ENCODE results near the gene UBTD1. TPM values are rescaled to one million over a fixed set of nuclear protein-coding genes. Genes with fewer than 3 reads are reported as not detected.
"Not testable (repeated sequence)": the region's sequence is repeated elsewhere in the genome, so short reads cannot be mapped to it uniquely, and the experiment has no call there.

Gene UBTD1
- polyA plus RNA-seq, 1 donor from 2014 or later: 3.3 TPM

DNA sequence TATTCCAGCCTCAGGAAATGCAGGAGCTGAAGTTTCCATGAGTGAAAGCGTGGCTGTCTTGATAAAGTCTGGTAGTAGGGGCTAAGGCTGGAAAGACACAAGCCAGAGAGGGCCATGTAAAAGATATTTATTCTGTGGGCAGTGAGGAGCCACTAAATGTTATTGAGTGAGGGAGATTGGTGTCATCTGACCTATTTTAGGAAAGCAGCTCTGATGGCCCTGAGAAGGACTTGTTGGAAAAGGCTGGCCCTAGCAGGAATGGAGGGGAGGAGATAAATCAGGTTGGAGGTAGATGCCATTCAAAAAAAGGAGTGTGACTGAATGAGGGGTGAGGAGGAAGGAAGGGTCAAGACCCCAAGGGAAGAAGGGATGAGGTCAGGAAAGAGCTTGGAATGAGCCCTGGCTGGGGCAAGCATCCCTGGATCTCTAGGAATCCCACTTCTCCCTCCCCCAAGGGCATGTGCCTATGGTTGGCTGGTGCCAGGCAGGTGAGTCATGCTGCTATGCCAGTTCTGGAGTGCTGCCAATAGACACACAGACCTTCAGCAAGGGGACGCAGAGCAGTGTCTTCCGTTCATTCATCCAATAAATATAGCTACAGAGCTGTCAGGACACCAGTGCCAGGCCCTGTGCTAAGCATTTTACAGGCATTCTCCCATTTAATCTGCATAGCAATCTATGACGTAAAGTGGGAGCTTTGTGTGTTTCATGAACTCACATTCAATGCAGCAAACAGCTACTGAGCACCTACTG, 75.8 kb downstream of the UBTD1 start:
- H3K27ac ChIP-seq (ENCODE audit: low read length): no peak overlapping the region
- no peak overlapping the region for H3K9ac ChIP-seq (ENCODE audit: low read length)
- H3K9me3 ChIP-seq (ENCODE audit: low read length): no peaks in the 10 kb centered on the region
- no peaks in the 10 kb centered on the region for H3K9me2 ChIP-seq (ENCODE audit: insufficient read depth, low read length)
- H2AFZ ChIP-seq (ENCODE audit: low read depth, low read length): no peak overlapping the region
- no peaks in the 10 kb centered on the region for H4K20me1 ChIP-seq (ENCODE audit: insufficient read depth)
- no peaks in the 10 kb centered on the region for H3K27me3 ChIP-seq (ENCODE audit: insufficient read depth, low read depth, low read length)
- no peak overlapping the region for H3K4me3 ChIP-seq (ENCODE audit: low read length)
- H3K36me3 ChIP-seq (ENCODE audit: insufficient read depth, low read length): no peaks in the 10 kb centered on the region
- TF ChIP-seq SMC3 (conservative IDR thresholded peaks at IDR 0.05; ENCODE audit: poor library complexity): no peak
- no peak for TF ChIP-seq RAD21 (conservative IDR thresholded peaks at IDR 0.05)
- TF ChIP-seq MXI1 (conservative IDR thresholded peaks at IDR 0.05; ENCODE audit: poor library complexity, severe bottlenecking): no peak
- TF ChIP-seq EP300 (conservative IDR thresholded peaks at IDR 0.05; ENCODE audit: poor library complexity, severe bottlenecking): no peak
- TF ChIP-seq EZH2 (IDR thresholded peaks at IDR 0.05; ENCODE audit: borderline replicate concordance, insufficient read depth, low read length, poor library complexity, severe bottlenecking): no peak
- TF ChIP-seq, protein P1, sequence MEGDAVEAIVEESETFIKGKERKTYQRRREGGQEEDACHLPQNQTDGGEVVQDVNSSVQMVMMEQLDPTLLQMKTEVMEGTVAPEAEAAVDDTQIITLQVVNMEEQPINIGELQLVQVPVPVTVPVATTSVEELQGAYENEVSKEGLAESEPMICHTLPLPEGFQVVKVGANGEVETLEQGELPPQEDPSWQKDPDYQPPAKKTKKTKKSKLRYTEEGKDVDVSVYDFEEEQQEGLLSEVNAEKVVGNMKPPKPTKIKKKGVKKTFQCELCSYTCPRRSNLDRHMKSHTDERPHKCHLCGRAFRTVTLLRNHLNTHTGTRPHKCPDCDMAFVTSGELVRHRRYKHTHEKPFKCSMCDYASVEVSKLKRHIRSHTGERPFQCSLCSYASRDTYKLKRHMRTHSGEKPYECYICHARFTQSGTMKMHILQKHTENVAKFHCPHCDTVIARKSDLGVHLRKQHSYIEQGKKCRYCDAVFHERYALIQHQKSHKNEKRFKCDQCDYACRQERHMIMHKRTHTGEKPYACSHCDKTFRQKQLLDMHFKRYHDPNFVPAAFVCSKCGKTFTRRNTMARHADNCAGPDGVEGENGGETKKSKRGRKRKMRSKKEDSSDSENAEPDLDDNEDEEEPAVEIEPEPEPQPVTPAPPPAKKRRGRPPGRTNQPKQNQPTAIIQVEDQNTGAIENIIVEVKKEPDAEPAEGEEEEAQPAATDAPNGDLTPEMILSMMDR (IDR thresholded peaks at IDR 0.05; ENCODE audit: poor library complexity, severe bottlenecking): no peak
- TF ChIP-seq TAF1 (IDR thresholded peaks at IDR 0.05; ENCODE audit: low read depth): no peak
- TF ChIP-seq, protein P2, sequence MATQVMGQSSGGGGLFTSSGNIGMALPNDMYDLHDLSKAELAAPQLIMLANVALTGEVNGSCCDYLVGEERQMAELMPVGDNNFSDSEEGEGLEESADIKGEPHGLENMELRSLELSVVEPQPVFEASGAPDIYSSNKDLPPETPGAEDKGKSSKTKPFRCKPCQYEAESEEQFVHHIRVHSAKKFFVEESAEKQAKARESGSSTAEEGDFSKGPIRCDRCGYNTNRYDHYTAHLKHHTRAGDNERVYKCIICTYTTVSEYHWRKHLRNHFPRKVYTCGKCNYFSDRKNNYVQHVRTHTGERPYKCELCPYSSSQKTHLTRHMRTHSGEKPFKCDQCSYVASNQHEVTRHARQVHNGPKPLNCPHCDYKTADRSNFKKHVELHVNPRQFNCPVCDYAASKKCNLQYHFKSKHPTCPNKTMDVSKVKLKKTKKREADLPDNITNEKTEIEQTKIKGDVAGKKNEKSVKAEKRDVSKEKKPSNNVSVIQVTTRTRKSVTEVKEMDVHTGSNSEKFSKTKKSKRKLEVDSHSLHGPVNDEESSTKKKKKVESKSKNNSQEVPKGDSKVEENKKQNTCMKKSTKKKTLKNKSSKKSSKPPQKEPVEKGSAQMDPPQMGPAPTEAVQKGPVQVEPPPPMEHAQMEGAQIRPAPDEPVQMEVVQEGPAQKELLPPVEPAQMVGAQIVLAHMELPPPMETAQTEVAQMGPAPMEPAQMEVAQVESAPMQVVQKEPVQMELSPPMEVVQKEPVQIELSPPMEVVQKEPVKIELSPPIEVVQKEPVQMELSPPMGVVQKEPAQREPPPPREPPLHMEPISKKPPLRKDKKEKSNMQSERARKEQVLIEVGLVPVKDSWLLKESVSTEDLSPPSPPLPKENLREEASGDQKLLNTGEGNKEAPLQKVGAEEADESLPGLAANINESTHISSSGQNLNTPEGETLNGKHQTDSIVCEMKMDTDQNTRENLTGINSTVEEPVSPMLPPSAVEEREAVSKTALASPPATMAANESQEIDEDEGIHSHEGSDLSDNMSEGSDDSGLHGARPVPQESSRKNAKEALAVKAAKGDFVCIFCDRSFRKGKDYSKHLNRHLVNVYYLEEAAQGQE (IDR thresholded peaks at IDR 0.05; ENCODE audit: borderline replicate concordance): no peak
- TF ChIP-seq POLR2AphosphoS5 (IDR thresholded peaks at IDR 0.05): no peak
- no peaks in the 10 kb centered on the region for H3K79me2 ChIP-seq (replicated peaks; ENCODE audit: insufficient read depth, low read length)
- H3F3A ChIP-seq (ENCODE audit: insufficient read depth, low read length, poor library complexity, severe bottlenecking): no peaks in the 10 kb centered on the region
- H3K4me2 ChIP-seq (ENCODE audit: low read length): no peak overlapping the region

DNA sequence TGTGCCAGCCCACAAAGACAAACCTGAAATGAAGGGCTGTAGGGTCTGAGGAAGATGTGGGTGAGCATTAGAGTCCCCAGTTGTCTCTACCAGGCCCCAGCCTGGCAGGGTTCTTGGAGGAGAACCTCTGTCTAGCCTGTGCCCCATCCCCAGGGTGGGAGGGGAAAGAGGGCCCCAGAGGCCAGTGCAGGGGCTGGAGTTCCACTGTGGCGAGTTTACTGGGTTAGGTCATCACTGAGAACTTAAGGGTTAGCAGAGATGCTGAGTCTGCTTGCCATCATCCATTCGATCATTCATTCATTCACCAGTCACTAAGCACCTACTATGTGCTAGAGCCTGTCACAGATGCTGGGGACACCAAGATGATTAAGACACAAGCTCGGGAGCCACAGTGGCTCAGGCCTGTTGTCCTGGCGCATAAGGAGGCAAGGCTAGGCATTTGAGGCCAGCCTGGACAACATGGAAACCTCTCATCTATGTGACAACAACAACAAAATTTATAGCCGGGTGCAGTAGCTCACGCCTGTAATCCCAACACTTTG, 76.5 kb downstream of the UBTD1 start:
- H3K27me3 ChIP-seq (ENCODE audit: insufficient read depth, low read depth, low read length): no peaks in the 10 kb centered on the region
- H3K4me3 ChIP-seq (ENCODE audit: low read length): no peak overlapping the region
- no peaks in the 10 kb centered on the region for H3F3A ChIP-seq (ENCODE audit: insufficient read depth, low read length, poor library complexity, severe bottlenecking)
- H3K9me2 ChIP-seq (ENCODE audit: insufficient read depth, low read length): no peaks in the 10 kb centered on the region
- no peak overlapping the region for H2AFZ ChIP-seq (ENCODE audit: low read depth, low read length)
- H4K20me1 ChIP-seq (ENCODE audit: insufficient read depth): no peaks in the 10 kb centered on the region
- no peaks in the 10 kb centered on the region for H3K9me3 ChIP-seq (ENCODE audit: low read length)
- H3K36me3 ChIP-seq (ENCODE audit: insufficient read depth, low read length): no peaks in the 10 kb centered on the region
- no peak overlapping the region for H3K4me2 ChIP-seq (ENCODE audit: low read length)
- no peak overlapping the region for H3K9ac ChIP-seq (ENCODE audit: low read length)
- TF ChIP-seq EZH2 (IDR thresholded peaks at IDR 0.05; ENCODE audit: borderline replicate concordance, insufficient read depth, low read length, poor library complexity, severe bottlenecking): no peak
- TF ChIP-seq SMC3 (conservative IDR thresholded peaks at IDR 0.05; ENCODE audit: poor library complexity): no peak
- no peak for TF ChIP-seq EP300 (conservative IDR thresholded peaks at IDR 0.05; ENCODE audit: poor library complexity, severe bottlenecking)
- no peak for TF ChIP-seq TAF1 (IDR thresholded peaks at IDR 0.05; ENCODE audit: low read depth)
- TF ChIP-seq POLR2AphosphoS5 (IDR thresholded peaks at IDR 0.05): no peak
- TF ChIP-seq, protein P1 (IDR thresholded peaks at IDR 0.05; ENCODE audit: poor library complexity, severe bottlenecking): no peak
- no peak for TF ChIP-seq MXI1 (conservative IDR thresholded peaks at IDR 0.05; ENCODE audit: poor library complexity, severe bottlenecking)
- TF ChIP-seq, protein P2 (IDR thresholded peaks at IDR 0.05; ENCODE audit: borderline replicate concordance): no peak
- TF ChIP-seq RAD21 (conservative IDR thresholded peaks at IDR 0.05): no peak
- H3K79me2 ChIP-seq (replicated peaks; ENCODE audit: insufficient read depth, low read length): no peaks in the 10 kb centered on the region
- no peak overlapping the region for H3K27ac ChIP-seq (ENCODE audit: low read length)

DNA sequence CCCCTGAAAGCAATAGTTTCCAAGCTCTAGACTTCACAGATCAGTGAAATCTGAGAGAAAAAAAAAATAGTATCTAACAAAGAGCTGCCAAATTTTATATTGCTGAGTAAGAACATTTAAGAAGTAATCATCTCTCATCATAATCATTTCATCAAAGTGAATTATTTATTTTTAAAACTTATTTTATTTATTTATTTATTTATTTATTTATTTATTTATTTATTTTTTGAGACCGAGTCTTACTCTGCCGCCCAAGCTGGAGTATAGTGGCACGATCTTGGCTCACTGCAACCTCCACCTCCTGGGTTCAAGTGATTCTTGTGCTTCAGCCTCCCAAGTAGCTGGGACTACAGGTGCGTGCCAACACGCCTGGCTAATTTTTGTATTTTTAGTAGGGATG, 77.8 kb downstream of the UBTD1 start:
- not testable (repeated sequence) for H3K4me2 ChIP-seq (ENCODE audit: low read length); H3K36me3 ChIP-seq (ENCODE audit: insufficient read depth, low read length); H3K27ac ChIP-seq (ENCODE audit: low read length); H3K79me2 ChIP-seq (replicated peaks; ENCODE audit: insufficient read depth, low read length); H3K4me3 ChIP-seq (ENCODE audit: low read length); H2AFZ ChIP-seq (ENCODE audit: low read depth, low read length); H3K9me2 ChIP-seq (ENCODE audit: insufficient read depth, low read length); H3K9me3 ChIP-seq (ENCODE audit: low read length); H3K9ac ChIP-seq (ENCODE audit: low read length); H3F3A ChIP-seq (ENCODE audit: insufficient read depth, low read length, poor library complexity, severe bottlenecking); H4K20me1 ChIP-seq (ENCODE audit: insufficient read depth); H3K27me3 ChIP-seq (ENCODE audit: insufficient read depth, low read depth, low read length)

Data from neural cell (in vitro differentiated cells).